Left forelimb (tissue), 1 donor: Measurements from ENCODE around the gene BRICD5.

Source experiments
- DNase-seq: peaks from one replicate; pipeline ENCODE4 v3.0.0-alpha.2; 2018; ENCODE audit warnings: low spot score

Gene BRICD5

GRCh38 chr16:2237493-2238149 lies 27.0 kb upstream of the BRICD5 start:
- DNase-seq = no peak

DNA sequence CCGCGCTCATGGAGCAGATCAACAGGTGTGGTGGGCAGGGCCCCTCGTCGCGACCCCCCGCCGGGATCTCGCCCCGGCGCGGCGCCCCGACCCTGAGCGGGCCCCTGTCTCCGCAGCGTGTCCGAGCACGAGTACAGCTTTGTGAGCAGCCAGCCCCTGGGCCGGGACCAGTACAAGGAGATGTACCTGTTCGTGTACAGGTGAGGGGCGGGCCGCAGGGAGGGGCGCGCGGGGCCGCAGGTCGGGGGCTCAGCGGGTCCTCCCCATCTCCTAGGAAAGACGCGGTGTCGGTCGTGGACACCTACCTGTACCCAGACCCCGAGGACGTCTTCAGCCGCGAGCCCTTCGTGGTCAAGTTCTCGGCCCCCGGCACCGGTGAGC lies 26.4 kb upstream of the BRICD5 start:
- DNase-seq = no peak

- no peak for DNase-seq
Measured at GRCh38 chr16:2236337-2237101, 25.9 kb upstream of the BRICD5 start, which contains the start of gene DNASE1L2. Gene DNASE1L2 (plus strand): TSS chr16:2236444. CDS start chr16:2236817, 373 bp downstream.

DNA sequence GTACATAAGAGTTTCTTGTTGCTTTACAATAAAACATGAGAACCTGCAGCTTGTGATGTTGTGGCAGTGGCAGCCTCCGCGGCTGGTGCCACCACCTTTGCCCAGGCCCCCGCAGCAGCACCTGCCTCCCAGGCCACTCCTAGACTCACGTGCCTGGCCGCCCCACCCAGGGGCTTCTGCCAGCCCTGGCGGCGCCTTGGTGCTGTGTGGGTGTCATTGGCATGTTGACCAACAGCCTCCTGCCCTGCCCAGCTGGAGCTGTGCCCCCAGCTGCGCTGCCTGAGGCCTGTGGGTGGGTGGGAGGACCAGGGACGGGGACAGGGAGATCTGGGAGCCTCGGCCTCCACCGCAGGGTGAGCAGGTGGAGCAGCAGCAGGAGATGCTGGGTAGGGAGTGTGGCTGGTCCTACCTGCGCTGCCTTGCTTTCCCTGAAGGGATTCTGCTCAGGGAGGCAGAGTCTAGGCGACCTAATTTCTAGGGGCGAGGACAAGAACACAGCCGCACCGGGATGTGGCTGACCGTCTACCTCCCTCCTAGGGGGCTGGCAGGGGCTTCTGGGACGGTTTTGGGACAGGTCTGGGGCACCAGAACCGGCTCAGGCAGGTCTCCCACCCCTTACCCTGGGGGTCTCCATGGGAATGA lies 25.2 kb upstream of the BRICD5 start:
- no peak for DNase-seq

DNA sequence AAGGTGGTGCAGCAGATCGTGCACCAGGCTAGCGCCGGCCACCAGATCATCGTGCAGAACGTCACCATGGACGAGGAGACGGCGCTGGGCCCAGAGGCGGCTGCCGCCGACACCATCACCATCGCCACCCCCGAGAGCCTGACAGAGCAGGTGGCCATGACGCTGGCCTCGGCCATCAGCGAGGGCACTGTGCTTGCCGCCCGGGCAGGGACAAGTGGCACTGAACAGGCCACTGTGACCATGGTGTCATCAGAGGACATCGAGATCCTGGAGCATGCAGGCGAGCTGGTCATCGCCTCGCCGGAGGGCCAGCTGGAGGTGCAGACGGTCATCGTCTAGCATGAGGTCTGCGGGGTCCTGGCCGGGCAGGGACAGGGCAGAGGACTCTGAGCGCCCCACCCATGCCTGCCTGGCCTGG lies 24.6 kb upstream of the BRICD5 start:
- no peak for DNase-seq

DNA sequence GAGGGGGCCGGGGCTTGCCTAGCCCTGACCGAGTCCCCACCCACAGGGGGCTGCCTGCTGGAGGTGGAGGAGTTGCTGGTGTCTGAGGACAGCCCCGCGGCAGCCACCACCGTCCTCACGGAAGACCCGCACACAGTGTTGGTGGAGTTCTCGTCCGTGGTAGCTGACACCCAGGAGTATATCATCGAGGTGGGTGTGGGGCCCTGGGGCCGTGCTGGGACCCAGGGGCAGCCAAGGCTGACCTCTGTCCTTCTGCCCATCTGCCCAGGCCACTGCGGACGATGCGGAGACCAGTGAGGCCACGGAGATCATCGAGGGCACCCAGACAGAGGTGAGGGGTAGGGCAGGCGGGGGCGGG lies 24.1 kb upstream of the BRICD5 start:
- DNase-seq = no peak

DNA sequence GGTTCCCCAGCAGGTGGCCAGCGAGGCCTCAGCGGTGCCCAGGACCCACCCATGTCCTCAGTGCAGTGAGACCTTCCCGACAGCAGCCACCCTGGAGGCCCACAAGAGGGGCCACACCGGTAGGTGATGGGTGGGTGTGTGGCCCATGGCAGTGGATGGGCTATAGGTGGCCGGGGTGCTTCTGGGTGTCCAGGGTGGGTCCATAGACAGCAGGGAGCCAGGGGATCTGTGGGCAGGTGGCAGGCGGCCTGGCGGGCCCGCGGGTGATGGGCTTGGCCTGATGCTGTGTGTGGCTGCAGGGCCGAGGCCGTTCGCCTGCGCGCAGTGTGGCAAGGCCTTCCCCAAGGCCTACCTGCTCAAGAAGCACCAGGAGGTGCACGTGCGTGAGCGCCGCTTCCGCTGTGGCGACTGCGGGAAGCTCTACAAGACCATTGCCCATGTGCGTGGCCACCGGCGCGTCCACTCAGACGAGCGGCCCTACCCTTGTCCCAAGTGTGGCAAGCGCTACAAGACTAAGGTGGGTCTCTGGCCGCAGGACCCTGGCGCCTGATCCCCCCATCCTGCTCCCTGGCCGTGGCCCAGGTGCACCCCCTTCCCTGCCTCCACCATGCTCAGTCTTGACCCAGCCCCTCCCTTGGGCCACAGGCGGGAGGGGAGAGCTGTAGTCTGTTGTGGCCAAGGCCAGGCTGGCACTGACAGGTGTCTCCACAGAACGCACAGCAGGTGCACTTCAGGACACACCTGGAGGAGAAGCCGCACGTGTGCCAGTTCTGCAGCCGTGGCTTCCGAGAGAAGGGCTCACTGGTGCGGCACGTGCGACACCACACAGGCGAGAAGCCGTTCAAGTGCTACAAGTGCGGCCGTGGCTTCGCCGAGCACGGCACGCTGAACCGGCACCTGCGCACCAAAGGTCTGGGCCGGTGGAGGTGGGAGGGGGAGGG lies 23.5 kb upstream of the BRICD5 start:
- DNase-seq = no peak

GRCh38 chr16:2233046-2233775 lies 22.5 kb upstream of the BRICD5 start:
- DNase-seq = no peak

DNA sequence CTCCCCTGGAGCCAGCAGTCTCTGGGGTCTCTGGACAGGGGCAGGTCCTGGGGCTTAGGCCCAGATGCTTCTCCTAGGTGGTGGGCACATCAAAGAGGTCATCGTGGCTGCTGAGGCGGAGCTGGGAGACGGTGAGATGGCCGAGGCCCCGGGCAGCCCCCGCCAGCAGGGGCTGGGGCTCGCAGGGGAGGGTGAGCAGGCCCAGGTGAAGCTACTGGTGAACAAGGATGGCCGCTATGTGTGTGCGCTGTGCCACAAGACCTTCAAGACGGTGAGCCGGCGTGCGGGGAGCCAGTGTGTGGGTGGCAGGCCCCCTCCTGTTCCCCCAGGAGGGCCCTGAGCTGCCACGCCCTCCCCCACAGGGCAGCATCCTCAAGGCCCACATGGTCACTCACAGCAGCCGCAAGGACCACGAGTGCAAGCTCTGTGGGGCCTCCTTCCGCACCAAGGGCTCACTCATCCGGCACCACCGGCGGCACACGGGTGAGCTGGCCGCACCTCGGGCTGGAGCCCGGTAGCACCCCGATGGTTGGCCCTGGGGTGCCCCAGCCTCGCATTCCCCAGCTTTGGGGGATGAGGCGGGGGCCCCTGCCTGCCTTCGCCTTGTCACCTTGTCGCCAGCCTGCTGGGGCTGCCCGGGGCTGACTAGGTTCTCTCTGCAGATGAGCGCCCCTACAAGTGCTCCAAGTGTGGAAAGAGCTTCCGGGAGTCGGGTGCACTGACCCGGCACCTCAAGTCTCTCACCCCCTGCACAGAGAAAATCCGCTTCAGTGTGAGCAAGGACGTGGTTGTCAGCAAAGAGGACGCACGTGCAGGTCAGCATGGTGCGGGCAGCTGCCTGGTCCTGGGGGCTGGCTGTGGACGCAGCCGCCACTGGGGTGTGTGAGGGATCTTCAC lies 21.7 kb upstream of the BRICD5 start:
- no peak for DNase-seq

- DNase-seq = no peak
Measured at GRCh38 chr16:2231016-2231931, 20.6 kb upstream of the BRICD5 start.

GRCh38 chr16:2230376-2230775 lies 19.7 kb upstream of the BRICD5 start:
- DNase-seq = no peak

GRCh38 chr16:2229632-2230250 lies 19.1 kb upstream of the BRICD5 start:
- DNase-seq = no peak

DNA sequence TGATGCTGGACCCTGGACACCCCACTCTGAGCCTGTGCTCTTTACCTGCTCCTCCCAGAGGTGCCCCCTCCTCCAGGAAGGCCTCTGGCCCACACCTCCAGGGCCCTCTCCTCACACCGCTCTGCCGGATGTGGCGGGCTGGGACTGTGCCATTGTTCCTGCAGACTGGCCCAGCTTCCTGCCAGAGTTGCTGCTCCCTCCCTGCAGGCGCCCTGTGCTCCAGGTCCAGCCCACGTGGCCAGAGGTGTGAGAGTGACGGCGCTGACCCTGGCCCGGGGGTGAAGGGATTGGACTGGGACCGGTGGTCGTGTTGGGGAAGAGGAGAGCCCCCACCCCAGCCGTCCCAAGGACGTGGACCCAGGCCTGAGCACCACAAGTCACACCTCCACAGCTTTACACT lies 18.4 kb upstream of the BRICD5 start:
- no peak for DNase-seq

GRCh38 chr16:2228161-2228824 lies 17.6 kb upstream of the BRICD5 start:
- DNase-seq = no peak

- no peak for DNase-seq
Measured at GRCh38 chr16:2226918-2227317, 16.3 kb upstream of the BRICD5 start.

GRCh38 chr16:2226245-2226793 lies 15.7 kb upstream of the BRICD5 start:
- DNase-seq = no peak

- DNase-seq = no peak
Measured at GRCh38 chr16:2223942-2224486, 13.4 kb upstream of the BRICD5 start.
